IMR-90 (cell line): Measurements from ENCODE around the gene CPA3.

ENCODE experiments used
- CEBPB ChIP-seq: IDR thresholded peaks from 2 replicates; pipeline ENCODE4 v1.6.1; 2012; ENCODE audit warnings: low read depth, low read length, improper control_type of control experiment
- FOS ChIP-seq: fragments of 150-350 bp; IDR thresholded peaks from 2 replicates; pipeline ENCODE4 v1.6.1; 2016; ENCODE audit warnings: low read depth, low read length
- MAFK ChIP-seq: IDR thresholded peaks from 2 replicates; pipeline ENCODE4 v1.6.1; 2012; ENCODE audit warnings: low read depth, low read length, improper control_type of control experiment
- MAZ ChIP-seq: IDR thresholded peaks from 2 replicates; pipeline ENCODE4 v1.6.1; 2012; ENCODE audit warnings: low read depth, mild to moderate bottlenecking, low read length, improper control_type of control experiment, moderate library complexity, borderline replicate concordance
- NFE2L2 ChIP-seq: fragments of 150-350 bp; IDR thresholded peaks from 2 replicates; pipeline ENCODE4 v1.6.1; 2016; ENCODE audit warnings: low read depth, mild to moderate bottlenecking, low read length
- POLR2A ChIP-seq: IDR thresholded peaks from 2 replicates; pipeline ENCODE4 v1.6.1; 2012; ENCODE audit warnings: mild to moderate bottlenecking, low read depth, low read length
- RAD21 ChIP-seq: IDR thresholded peaks from 2 replicates; pipeline ENCODE4 v1.6.1; 2012; ENCODE audit warnings: low read length, improper control_type of control experiment
- RCOR1 ChIP-seq: IDR thresholded peaks from 2 replicates; pipeline ENCODE4 v1.6.1; 2012; ENCODE audit warnings: mild to moderate bottlenecking, low read length, improper control_type of control experiment; ENCODE audit not compliant: insufficient replicate concordance
- SMC3 ChIP-seq: fragments of 150-350 bp; IDR thresholded peaks from 2 replicates; pipeline ENCODE4 v1.6.1; 2016; ENCODE audit warnings: low read depth, mild to moderate bottlenecking, antibody characterized with exemption, low read length, moderate library complexity
- TF ChIP-seq, protein P1 (sequence below): conservative IDR thresholded peaks from 2 replicates; pipeline ENCODE4 v1.5.1; 2012; ENCODE audit warnings: mild to moderate bottlenecking, low read depth, low read length, improper control_type of control experiment
- TF ChIP-seq, protein P2 (sequence below): fragments of 150-350 bp; IDR thresholded peaks from 2 replicates; pipeline ENCODE4 v1.6.1; 2017; ENCODE audit warnings: mild to moderate bottlenecking, antibody characterized with exemption, low read length, low read depth
- TF ChIP-seq, protein P3 (sequence below): fragments of 150-350 bp; IDR thresholded peaks from 2 replicates; pipeline ENCODE4 v1.6.1; 2016; ENCODE audit warnings: low read depth, mild to moderate bottlenecking, low read length, moderate library complexity, borderline replicate concordance

DNA sequence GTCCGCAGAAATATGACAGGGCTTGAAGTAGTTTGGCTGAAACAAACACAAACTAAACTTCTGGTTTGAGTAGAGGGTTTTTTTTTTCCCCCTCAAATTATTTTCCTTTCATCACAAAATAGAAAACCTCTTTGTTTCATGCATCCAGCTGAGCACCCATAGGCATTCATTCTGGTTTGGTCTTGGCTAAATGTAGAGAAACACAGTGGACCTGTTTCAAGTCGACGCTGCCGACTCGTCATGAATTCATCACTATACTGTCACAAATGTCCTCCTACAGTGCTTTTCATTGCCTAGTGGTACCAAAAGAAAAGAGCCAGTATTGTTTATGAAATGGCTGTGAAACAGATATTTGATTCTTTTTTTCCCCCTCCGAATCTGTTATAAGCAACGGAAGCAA lies 73.8 kb downstream of the CPA3 start:
- TF ChIP-seq POLR2A (no peak), CEBPB (no peak), MAFK (no peak), MAZ (no peak), FOS (no peak), NFE2L2 (no peak), RCOR1 (no peak), RAD21 (no peak), SMC3 (no peak)
- TF ChIP-seq, protein P1, sequence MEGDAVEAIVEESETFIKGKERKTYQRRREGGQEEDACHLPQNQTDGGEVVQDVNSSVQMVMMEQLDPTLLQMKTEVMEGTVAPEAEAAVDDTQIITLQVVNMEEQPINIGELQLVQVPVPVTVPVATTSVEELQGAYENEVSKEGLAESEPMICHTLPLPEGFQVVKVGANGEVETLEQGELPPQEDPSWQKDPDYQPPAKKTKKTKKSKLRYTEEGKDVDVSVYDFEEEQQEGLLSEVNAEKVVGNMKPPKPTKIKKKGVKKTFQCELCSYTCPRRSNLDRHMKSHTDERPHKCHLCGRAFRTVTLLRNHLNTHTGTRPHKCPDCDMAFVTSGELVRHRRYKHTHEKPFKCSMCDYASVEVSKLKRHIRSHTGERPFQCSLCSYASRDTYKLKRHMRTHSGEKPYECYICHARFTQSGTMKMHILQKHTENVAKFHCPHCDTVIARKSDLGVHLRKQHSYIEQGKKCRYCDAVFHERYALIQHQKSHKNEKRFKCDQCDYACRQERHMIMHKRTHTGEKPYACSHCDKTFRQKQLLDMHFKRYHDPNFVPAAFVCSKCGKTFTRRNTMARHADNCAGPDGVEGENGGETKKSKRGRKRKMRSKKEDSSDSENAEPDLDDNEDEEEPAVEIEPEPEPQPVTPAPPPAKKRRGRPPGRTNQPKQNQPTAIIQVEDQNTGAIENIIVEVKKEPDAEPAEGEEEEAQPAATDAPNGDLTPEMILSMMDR = no peak
- TF ChIP-seq, protein P2, sequence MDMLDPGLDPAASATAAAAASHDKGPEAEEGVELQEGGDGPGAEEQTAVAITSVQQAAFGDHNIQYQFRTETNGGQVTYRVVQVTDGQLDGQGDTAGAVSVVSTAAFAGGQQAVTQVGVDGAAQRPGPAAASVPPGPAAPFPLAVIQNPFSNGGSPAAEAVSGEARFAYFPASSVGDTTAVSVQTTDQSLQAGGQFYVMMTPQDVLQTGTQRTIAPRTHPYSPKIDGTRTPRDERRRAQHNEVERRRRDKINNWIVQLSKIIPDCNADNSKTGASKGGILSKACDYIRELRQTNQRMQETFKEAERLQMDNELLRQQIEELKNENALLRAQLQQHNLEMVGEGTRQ = no peak
- TF ChIP-seq, protein P3, sequence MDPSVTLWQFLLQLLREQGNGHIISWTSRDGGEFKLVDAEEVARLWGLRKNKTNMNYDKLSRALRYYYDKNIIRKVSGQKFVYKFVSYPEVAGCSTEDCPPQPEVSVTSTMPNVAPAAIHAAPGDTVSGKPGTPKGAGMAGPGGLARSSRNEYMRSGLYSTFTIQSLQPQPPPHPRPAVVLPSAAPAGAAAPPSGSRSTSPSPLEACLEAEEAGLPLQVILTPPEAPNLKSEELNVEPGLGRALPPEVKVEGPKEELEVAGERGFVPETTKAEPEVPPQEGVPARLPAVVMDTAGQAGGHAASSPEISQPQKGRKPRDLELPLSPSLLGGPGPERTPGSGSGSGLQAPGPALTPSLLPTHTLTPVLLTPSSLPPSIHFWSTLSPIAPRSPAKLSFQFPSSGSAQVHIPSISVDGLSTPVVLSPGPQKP = no peak
